Adrenal gland (tissue), 12 donors: Measurements from ENCODE around the gene LYZ. TPM values are rescaled to one million over a fixed set of nuclear protein-coding genes. Genes with fewer than 3 reads are reported as not detected.

ENCODE experiments used
- DNase-seq, 7 donors: peaks; one replicate each; pipeline ENCODE4 v3.0.0-alpha.2; 2019 to 2020
- H3K27ac ChIP-seq, 5 donors: fragments of 200-600 bp; sonication (generic) in 4 of 5; 1 replicate in 3 of 5; 2 replicates in 2 of 5; pipeline versions ENCODE4 v1.5.1 to v1.8.0; 2016 to 2020; ENCODE audit warnings: mild to moderate bottlenecking in 1 of 5
- H3K27me3 ChIP-seq: fragments of 200-600 bp; 2 replicates; pipeline ENCODE4 v1.8.0; 2021
- H3K36me3 ChIP-seq, 2 donors: fragments of 200-600 bp; replicated peaks in 1 of 2; 1 replicate in 1 of 2; 2 replicates in 1 of 2; pipeline versions ENCODE4 v1.5.1 to v1.8.0; 2018 to 2022
- H3K4me1 ChIP-seq, 2 donors: fragments of 200-600 bp; replicated peaks in 1 of 2; 1 replicate in 1 of 2; 2 replicates in 1 of 2; pipeline versions ENCODE4 v1.5.1 to v1.8.0; 2018 to 2021
- H3K4me3 ChIP-seq, 4 donors: fragments of 200-600 bp; sonication (generic) in 3 of 4; one replicate each; pipeline ENCODE4 v1.5.1; 2016 to 2018
- H3K9me3 ChIP-seq, 3 donors: fragments of 200-600 bp; sonication (generic) in 1 of 3; replicated peaks in 1 of 3; 1 replicate in 2 of 3; 2 replicates in 1 of 3; pipeline versions ENCODE4 v1.5.1 to v1.8.0; 2016 to 2021
- POLR2A ChIP-seq, 2 donors: fragments of 450-650 bp; IDR thresholded peaks; one replicate each; pipeline ENCODE4 v1.6.1; 2017; ENCODE audit warnings: antibody characterized with exemption in 2 of 2, mild to moderate bottlenecking in 2 of 2, moderate library complexity in 1 of 2
- WGBS, 4 donors: extraction: QIAGEN DNeasy Blood & Tissue Kit in 2 of 4; methylation state at CpG; one replicate each; pipeline versions ENCODE4 v1.1.5 to v1.1.7; 2013 to 2017; 5-methylcytosine and 5-hydroxymethylcytosine counted together
- intact Hi-C, 2 donors: fragments of 100-400 bp; cut with DNase I; formaldehyde crosslinking; loops; one replicate each; pipeline versions ENCODE4 v1.14.1 to v1.15.0; 2022 to 2023
- polyA plus RNA-seq, 3 donors: library from polyadenylated mRNA; stranded (reverse); fragments of 200-250 nt in 2 of 3; fragments of 350-450 nt in 1 of 3; fragmentation: Illumina TruSeq in 1 of 3; extraction: RNeasy Lipid Tissue Mini Kit (QIAGEN cat#74804) in 1 of 3; gene quantifications; one replicate each; pipeline ENCODE4 v1.2.3, GENCODE V29; 2013 to 2014
- total RNA-seq, 9 donors: library from RNA; depleted of rRNA in 4 of 9; stranded (reverse); fragments of >200 nt in 4 of 9; fragments of 120-200 nt in 1 of 9; fragmentation: NEBNext Ultra II Directional in 1 of 9; extraction: Animal tissue kit (Norgen Biotek cat#: 25700) in 1 of 9; gene quantifications; one replicate each; pipeline versions ENCODE4 v1.1.0 to v1.2.4, GENCODE V29; 2013 to 2023
- TF ChIP-seq, protein P1 (sequence below), 6 experiments: fragments of 450-650 bp in 4 of 6; fragments of 200-600 bp in 2 of 6; sonication (generic) in 1 of 6; IDR thresholded peaks; 1 replicate in 5 of 6; 2 replicates in 1 of 6; pipeline versions ENCODE4 v1.5.1 to v1.8.0; 2016 to 2021; ENCODE audit warnings: antibody characterized with exemption in 6 of 6, mild to moderate bottlenecking in 2 of 6, moderate library complexity in 1 of 6
- donor health status: healthy with polysubstance abuse.
- donor health status: Bipolar disorder and iron deficiency.
- donor health status: DM: yes; HTN: yes; CAD: no.
- donor health status: DM: no; HTN: no; CAD: no.
- donor health status: DM: no; HTN: no; CAD: no.
- donor health status: DM: yes; HTN: yes; CAD: no.

The LYZ gene
- total and polyA plus RNA-seq, 12 donors = 8.2 to 98.5 (median 28.6) TPM

GRCh38 chr12:69338936-69339335 lies 9.2 kb upstream of the LYZ start:
- no peaks in the 10 kb centered on the region for H3K9me3 ChIP-seq
- intact Hi-C loops = no loop called here
- TF ChIP-seq, protein P1, sequence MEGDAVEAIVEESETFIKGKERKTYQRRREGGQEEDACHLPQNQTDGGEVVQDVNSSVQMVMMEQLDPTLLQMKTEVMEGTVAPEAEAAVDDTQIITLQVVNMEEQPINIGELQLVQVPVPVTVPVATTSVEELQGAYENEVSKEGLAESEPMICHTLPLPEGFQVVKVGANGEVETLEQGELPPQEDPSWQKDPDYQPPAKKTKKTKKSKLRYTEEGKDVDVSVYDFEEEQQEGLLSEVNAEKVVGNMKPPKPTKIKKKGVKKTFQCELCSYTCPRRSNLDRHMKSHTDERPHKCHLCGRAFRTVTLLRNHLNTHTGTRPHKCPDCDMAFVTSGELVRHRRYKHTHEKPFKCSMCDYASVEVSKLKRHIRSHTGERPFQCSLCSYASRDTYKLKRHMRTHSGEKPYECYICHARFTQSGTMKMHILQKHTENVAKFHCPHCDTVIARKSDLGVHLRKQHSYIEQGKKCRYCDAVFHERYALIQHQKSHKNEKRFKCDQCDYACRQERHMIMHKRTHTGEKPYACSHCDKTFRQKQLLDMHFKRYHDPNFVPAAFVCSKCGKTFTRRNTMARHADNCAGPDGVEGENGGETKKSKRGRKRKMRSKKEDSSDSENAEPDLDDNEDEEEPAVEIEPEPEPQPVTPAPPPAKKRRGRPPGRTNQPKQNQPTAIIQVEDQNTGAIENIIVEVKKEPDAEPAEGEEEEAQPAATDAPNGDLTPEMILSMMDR (IDR thresholded peaks at IDR 0.05) = no peak
- no peak for TF ChIP-seq POLR2A (IDR thresholded peaks at IDR 0.05)
- peaks cover 0 to 7% of the 10 kb centered on the region in 2 donors for H3K4me1 ChIP-seq
- no peak overlapping the region for H3K27ac ChIP-seq
- no peaks in the 10 kb centered on the region for H3K36me3 ChIP-seq
- no peak for DNase-seq
- H3K4me3 ChIP-seq = no peak overlapping the region
- no peaks in the 10 kb centered on the region for H3K27me3 ChIP-seq

DNA sequence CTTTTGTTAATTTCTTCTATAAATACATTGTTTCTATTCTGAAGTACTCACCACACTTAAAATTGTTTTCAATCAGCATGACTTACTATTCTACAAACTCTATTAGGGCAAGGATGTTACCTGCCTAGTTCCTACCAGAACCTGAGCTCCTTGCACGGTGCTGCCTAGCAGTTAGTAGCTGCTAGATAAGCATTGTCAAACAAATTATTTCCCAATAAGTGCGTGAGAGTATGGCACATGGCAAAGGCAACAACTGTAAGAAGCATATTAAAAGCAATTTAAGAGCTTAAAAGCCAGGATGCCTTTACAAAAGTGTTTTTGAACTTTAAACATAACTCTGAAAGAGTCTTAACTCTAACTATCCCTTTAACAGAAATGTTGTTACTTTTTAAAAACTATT lies 8.2 kb upstream of the LYZ start:
- Histone ChIP-seq H3K9me3 (no peaks in the 10 kb centered on the region), H3K36me3 (no peaks in the 10 kb centered on the region), H3K4me3 (no peak overlapping the region), H3K27ac (no peak overlapping the region), H3K27me3 (no peaks in the 10 kb centered on the region), H3K4me1 (peaks cover 0 to 7% of the 10 kb centered on the region in 2 donors)
- TF ChIP-seq, protein P1 (IDR thresholded peaks at IDR 0.05) = no peak
- no peak for TF ChIP-seq POLR2A (IDR thresholded peaks at IDR 0.05)
- DNase-seq = no peak
- intact Hi-C loops = no loop called here
- WGBS, 4 donors = 77 to 93% (median 80%) methylated on average over 2 of the region's 2 CpGs

GRCh38 chr12:69341328-69341727 lies 6.9 kb upstream of the LYZ start:
- WGBS, 4 donors = 58 to 67% (median 63%) methylated on average over 5 of the region's 5 CpGs
- H3K27ac ChIP-seq = no peak overlapping the region
- no peaks in the 10 kb centered on the region for H3K27me3 ChIP-seq
- no peak overlapping the region for H3K4me3 ChIP-seq
- no peaks in the 10 kb centered on the region for H3K36me3 ChIP-seq
- peaks cover 0 to 7% of the 10 kb centered on the region in 2 donors for H3K4me1 ChIP-seq
- peak in 1 of 7 donors; percentile 13 for DNase-seq
- H3K9me3 ChIP-seq = no peaks in the 10 kb centered on the region
- TF ChIP-seq POLR2A (IDR thresholded peaks at IDR 0.05) = no peak
- intact Hi-C loops = no loop called here

- no peak overlapping the region for H3K4me3 ChIP-seq
- H3K36me3 ChIP-seq = no peaks in the 10 kb centered on the region
- H3K27me3 ChIP-seq = no peaks in the 10 kb centered on the region
- no peak overlapping the region for H3K27ac ChIP-seq
- intact Hi-C loops = no loop called here
- H3K9me3 ChIP-seq = no peaks in the 10 kb centered on the region
- DNase-seq = no peak
- 65 to 75% (median 74%) methylated on average over 2 of the region's 2 CpGs for WGBS, 4 donors
- TF ChIP-seq POLR2A (IDR thresholded peaks at IDR 0.05) = no peak
- TF ChIP-seq, protein P1 (IDR thresholded peaks at IDR 0.05) = no peak
- peaks cover 0 to 7% of the 10 kb centered on the region in 2 donors for H3K4me1 ChIP-seq
Measured at GRCh38 chr12:69342421-69342820, 5.8 kb upstream of the LYZ start.

DNA sequence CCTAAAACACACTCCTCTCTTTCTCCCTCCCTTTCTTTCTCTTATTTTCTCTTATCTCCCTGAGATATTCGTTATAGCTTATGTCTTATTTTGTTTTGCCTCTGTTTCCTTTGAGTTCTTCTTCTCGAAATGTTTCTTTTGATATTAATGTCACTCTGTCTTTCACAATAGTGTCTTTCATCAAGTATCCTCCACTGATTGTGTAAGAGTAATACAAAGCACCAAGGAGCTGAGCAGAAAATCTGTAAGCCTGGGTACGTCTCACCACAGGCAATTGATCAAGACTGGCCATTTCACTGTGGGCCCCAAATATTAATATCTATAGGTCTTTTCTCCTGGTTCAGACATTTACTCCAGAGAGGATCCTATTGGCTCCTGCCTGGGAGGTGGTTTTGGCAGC lies 4.8 kb upstream of the LYZ start:
- H3K9me3 ChIP-seq = no peaks in the 10 kb centered on the region
- no peak overlapping the region for H3K27ac ChIP-seq
- H3K4me1 ChIP-seq = peaks cover 0 to 7% of the 10 kb centered on the region in 2 donors
- intact Hi-C loops = no loop called here
- DNase-seq = no peak
- 63 to 66% (median 65%) methylated on average over 3 of the region's 3 CpGs for WGBS, 4 donors
- no peak overlapping the region for H3K4me3 ChIP-seq
- H3K27me3 ChIP-seq = no peaks in the 10 kb centered on the region
- no peak for TF ChIP-seq POLR2A (IDR thresholded peaks at IDR 0.05)
- TF ChIP-seq, protein P1 (IDR thresholded peaks at IDR 0.05) = no peak
- H3K36me3 ChIP-seq = no peaks in the 10 kb centered on the region
